Frontal cortex (tissue), 4 donors: ENCODE results near the gene NPDC1. TPM values are rescaled to one million over a fixed set of nuclear protein-coding genes. Genes with fewer than 3 reads are reported as not detected.

Experiments used
- DNase-seq, 2 donors: peaks; one replicate each; pipeline ENCODE4 v3.0.0; 2012; ENCODE audit warnings: low spot score in 2 of 2
- FAIRE-seq: peaks from 2 replicates; lab custom pipeline; 2012; peaks lifted over from hg19 to GRCh38; lab: Jason Lieb, UNC
- total RNA-seq: library from RNA; depleted of rRNA; stranded (reverse); fragments of >200 nt; gene quantifications from one replicate; pipeline ENCODE4 v1.2.3, GENCODE V29; 2014
- donor health status: control.
- donor health status: control.
- donor health status: control.

Gene NPDC1
- total RNA-seq, 1 donor from 2014 or later = 16.3 TPM

- DNase-seq (peak; percentile 68 to 70), FAIRE-seq (no peak)
Measured at GRCh38 chr9:137029058-137029936, 16.7 kb downstream of the NPDC1 start.

GRCh38 chr9:137028263-137029057 lies 17.5 kb downstream of the NPDC1 start:
- FAIRE-seq (no peak), DNase-seq (peak; percentile 82 to 88)

GRCh38 chr9:137027369-137028262 lies 18.4 kb downstream of the NPDC1 start, which contains the start of gene ABCA2:
Gene ABCA2 (minus strand): TSS chr9:137028237. CDS start chr9:137028140, 97 bp downstream.
- no peak for DNase-seq
- no peak for FAIRE-seq

- DNase-seq (no peak), FAIRE-seq (no peak)
Measured at GRCh38 chr9:137026828-137027227, 19.1 kb downstream of the NPDC1 start.

- DNase-seq (no peak), FAIRE-seq (no peak)
Measured at GRCh38 chr9:137026384-137026783, 19.6 kb downstream of the NPDC1 start.

- FAIRE-seq = peak; percentile 85
- DNase-seq = peak; percentile 56 to 77
Measured at GRCh38 chr9:137025517-137025966, 20.4 kb downstream of the NPDC1 start.

GRCh38 chr9:137023583-137023991 lies 22.4 kb downstream of the NPDC1 start:
- FAIRE-seq = no peak
- DNase-seq = no peak

GRCh38 chr9:137023157-137023556 lies 22.8 kb downstream of the NPDC1 start:
- FAIRE-seq (no peak), DNase-seq (no peak)

- no peak for FAIRE-seq
- DNase-seq = no peak
Measured at GRCh38 chr9:137022662-137023008, 23.3 kb downstream of the NPDC1 start.

GRCh38 chr9:137021979-137022661 lies 23.9 kb downstream of the NPDC1 start:
- FAIRE-seq (no peak), DNase-seq (peak; percentile 62 to 74)

GRCh38 chr9:137021568-137021978 lies 24.4 kb downstream of the NPDC1 start:
- no peak for FAIRE-seq

GRCh38 chr9:137020771-137021567 lies 25.0 kb downstream of the NPDC1 start:
- DNase-seq (no peak), FAIRE-seq (no peak)

More at GRCh38 chr9:137021568-137021978, 24.4 kb downstream of the NPDC1 start:
- no peak for DNase-seq

GRCh38 chr9:137019891-137020683 lies 25.9 kb downstream of the NPDC1 start:
- no peak for FAIRE-seq
- no peak for DNase-seq

- DNase-seq = no peak
- FAIRE-seq = no peak
Measured at GRCh38 chr9:137018761-137019559, 27.0 kb downstream of the NPDC1 start.

- DNase-seq (no peak), FAIRE-seq (no peak)
Measured at GRCh38 chr9:137017791-137018497, 28.0 kb downstream of the NPDC1 start.

GRCh38 chr9:137017071-137017470 lies 28.9 kb downstream of the NPDC1 start:
- FAIRE-seq (no peak), DNase-seq (no peak)
